Endothelial cell (in vitro differentiated cells): ENCODE results near the gene ZNF700. TPM values are rescaled to one million over a fixed set of nuclear protein-coding genes. Genes with fewer than 3 reads are reported as not detected.
"Not testable (repeated sequence)": the region's sequence is repeated elsewhere in the genome, so short reads cannot be mapped to it uniquely, and the experiment has no call there.

Experiments
- DNase-seq: peaks from one replicate; pipeline ENCODE4 v3.0.0; 2021; ENCODE audit warnings: low spot score
- H3K27ac Mint-ChIP-seq: one replicate; pipeline ENCODE4 v1.8.0; 2021; ENCODE audit warnings: mixed read lengths, inconsistent platforms; ENCODE audit not compliant: unreplicated experiment
- H3K27me3 Mint-ChIP-seq: one replicate; pipeline ENCODE4 v1.8.0; 2021; ENCODE audit warnings: mild to moderate bottlenecking, moderate library complexity, mixed read lengths, inconsistent platforms; ENCODE audit not compliant: unreplicated experiment
- H3K36me3 Mint-ChIP-seq: one replicate; pipeline ENCODE4 v1.8.0; 2021; ENCODE audit warnings: mild to moderate bottlenecking, low read depth, mixed read lengths, inconsistent platforms; ENCODE audit not compliant: unreplicated experiment
- H3K4me1 Mint-ChIP-seq: one replicate; pipeline ENCODE4 v1.8.0; 2021; ENCODE audit warnings: mild to moderate bottlenecking, mixed read lengths, inconsistent platforms; ENCODE audit not compliant: unreplicated experiment
- H3K4me3 Mint-ChIP-seq: one replicate; pipeline ENCODE4 v1.8.0; 2021; ENCODE audit warnings: mild to moderate bottlenecking, mixed read lengths, inconsistent platforms; ENCODE audit not compliant: unreplicated experiment
- H3K9me3 Mint-ChIP-seq: one replicate; pipeline ENCODE4 v1.8.0; 2021; ENCODE audit warnings: mixed read lengths, inconsistent platforms; ENCODE audit not compliant: unreplicated experiment
- total RNA-seq: library from RNA; stranded (reverse); fragmentation: NEBNext Ultra II Directional; extraction: Animal tissue kit (Norgen Biotek cat#: 25700); gene quantifications from one replicate; pipeline ENCODE4 v1.2.1, GENCODE V29; 2021; ENCODE audit not compliant: unreplicated experiment
- TF ChIP-seq, protein P1 (sequence below): fragments of 200-600 bp; sonication (generic); IDR thresholded peaks from one replicate; pipeline ENCODE4 v1.5.0; 2021; ENCODE audit warnings: antibody characterized with exemption; ENCODE audit not compliant: unreplicated experiment

The ZNF700 gene
- total RNA-seq, 1 donor from 2014 or later: 0.18 TPM

DNA sequence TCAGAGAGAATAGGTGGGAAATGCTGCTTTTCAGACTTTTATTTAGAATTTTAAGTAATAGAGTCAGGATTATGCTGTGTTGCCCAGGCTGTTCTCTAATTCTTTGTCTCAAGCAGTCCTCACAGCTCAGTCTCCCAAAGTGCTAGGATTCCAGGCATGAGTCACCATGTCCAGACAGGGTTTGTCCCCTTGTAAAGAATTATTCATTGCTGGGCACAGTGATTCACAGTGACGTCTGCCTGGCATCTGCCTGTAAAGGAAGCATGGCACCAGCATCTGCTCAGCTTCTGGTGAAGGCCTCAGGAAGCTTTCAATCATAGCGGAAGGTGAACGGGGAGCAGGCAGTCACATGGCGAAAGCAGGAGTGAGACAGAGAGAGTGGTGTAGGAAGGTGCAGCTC is 57.6 kb downstream of the ZNF700 start:
- no peak for DNase-seq
- no peaks in the 10 kb centered on the region for H3K4me1 Mint-ChIP-seq
- TF ChIP-seq, protein P1, sequence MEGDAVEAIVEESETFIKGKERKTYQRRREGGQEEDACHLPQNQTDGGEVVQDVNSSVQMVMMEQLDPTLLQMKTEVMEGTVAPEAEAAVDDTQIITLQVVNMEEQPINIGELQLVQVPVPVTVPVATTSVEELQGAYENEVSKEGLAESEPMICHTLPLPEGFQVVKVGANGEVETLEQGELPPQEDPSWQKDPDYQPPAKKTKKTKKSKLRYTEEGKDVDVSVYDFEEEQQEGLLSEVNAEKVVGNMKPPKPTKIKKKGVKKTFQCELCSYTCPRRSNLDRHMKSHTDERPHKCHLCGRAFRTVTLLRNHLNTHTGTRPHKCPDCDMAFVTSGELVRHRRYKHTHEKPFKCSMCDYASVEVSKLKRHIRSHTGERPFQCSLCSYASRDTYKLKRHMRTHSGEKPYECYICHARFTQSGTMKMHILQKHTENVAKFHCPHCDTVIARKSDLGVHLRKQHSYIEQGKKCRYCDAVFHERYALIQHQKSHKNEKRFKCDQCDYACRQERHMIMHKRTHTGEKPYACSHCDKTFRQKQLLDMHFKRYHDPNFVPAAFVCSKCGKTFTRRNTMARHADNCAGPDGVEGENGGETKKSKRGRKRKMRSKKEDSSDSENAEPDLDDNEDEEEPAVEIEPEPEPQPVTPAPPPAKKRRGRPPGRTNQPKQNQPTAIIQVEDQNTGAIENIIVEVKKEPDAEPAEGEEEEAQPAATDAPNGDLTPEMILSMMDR: no peak
- H3K4me3 Mint-ChIP-seq: no peak overlapping the region
- peaks cover 1% of the 10 kb centered on the region for H3K27me3 Mint-ChIP-seq
- peaks cover 41% of the 10 kb centered on the region for H3K9me3 Mint-ChIP-seq
- H3K27ac Mint-ChIP-seq: no peak overlapping the region
- peaks cover 10% of the 10 kb centered on the region for H3K36me3 Mint-ChIP-seq

DNA sequence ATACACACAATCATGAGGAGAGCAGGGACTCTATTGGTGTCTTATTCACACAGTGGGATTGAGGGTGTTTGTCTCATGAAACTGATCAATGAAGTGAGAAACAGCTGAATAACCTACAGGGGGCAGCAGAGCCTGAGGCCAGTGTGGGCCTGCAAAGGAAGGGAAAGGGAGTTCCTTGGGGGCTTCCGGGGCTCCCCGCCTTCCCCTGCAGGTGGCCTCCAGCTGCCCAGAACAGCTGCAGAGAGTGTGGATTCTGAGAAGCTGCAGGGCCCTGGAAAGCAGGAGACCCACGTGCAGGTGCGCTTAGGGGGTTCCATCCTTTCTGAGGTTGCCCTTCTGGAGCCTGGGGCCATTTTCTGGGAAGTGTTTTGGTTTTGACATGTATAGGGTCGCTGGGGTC is 60.1 kb downstream of the ZNF700 start:
- H3K27me3 Mint-ChIP-seq: peaks cover 1% of the 10 kb centered on the region
- no peak for DNase-seq
- H3K4me3 Mint-ChIP-seq: peak overlapping the region; percentile 15
- TF ChIP-seq, protein P1: no peak
- H3K9me3 Mint-ChIP-seq: peaks cover 33% of the 10 kb centered on the region
- H3K4me1 Mint-ChIP-seq: no peaks in the 10 kb centered on the region
- H3K36me3 Mint-ChIP-seq: peaks cover 7% of the 10 kb centered on the region
- H3K27ac Mint-ChIP-seq: no peak overlapping the region

DNA sequence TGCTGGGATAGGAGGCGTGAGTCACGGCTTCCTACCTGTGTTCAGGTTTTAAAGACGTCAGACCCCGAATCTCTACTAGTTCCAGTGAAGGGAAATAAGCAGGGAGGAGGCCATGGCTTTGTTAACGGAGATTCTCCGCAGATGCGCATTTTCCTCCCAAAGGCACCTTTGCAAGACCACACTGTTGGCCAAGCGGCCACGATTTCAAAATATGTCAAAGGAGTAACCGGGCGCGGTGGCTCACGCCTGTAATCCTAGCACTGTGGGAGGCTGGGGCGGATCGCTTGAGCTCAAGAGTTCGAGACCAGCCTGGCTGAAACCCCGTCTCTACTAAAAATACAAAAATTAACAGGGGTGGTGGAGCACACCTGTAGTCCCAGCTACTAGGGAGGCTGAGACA is 61.8 kb downstream of the ZNF700 start:
- Mint-ChIP-seq H3K27me3 (peaks cover 1% of the 10 kb centered on the region), H3K36me3 (peaks cover 7% of the 10 kb centered on the region), H3K4me1 (no peaks in the 10 kb centered on the region), H3K4me3 (no peak overlapping the region), H3K27ac (no peak overlapping the region), H3K9me3 (peaks cover 27% of the 10 kb centered on the region)
- no peak for DNase-seq
- TF ChIP-seq, protein P1: no peak

DNA sequence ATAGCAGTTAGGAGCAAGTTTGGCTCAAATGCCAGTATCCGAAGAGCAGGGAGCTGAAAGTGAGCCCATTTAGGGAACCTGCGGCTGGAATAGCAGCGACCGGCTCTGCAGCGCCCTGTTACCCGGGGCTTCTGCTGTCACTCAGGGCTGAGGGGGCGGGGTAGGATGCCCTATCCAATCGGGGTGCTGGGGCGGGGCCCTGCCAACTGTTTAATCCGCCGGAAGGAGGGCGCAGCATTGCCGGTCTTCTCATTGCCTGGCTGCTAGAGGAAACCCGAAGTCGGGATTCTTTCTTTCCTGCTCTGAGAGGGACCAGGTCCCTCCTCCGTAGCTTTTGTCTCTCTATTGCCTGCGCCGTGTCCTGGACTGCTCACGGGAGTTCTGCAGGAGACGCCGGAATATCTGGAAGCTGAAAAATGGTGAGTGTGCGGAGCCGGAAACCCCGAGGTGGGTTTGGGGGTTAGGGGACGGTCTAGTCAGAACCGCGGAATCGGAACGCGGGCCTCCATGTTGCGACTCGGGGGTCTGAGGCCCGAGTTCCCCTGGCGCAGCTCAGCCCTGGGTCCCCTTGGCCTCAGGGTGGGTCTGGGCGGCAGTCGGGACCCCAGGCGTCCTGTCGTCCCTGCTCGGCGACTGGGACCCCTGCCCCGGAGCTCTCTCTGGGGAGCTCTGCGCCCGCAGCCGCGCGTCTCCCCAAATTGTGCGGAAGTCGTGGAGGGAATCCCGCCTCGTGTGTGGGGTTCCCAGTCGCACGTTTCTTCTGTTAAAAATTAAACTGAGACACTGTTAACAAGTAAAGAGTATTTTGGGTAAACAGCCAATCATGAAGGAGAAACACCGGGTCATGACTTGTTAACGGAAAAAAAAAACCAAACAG is 62.7 kb downstream of the ZNF700 start:
- Mint-ChIP-seq H3K27me3 (peaks cover 1% of the 10 kb centered on the region), H3K36me3 (peaks cover 7% of the 10 kb centered on the region), H3K4me3 (no peak overlapping the region), H3K4me1 (no peaks in the 10 kb centered on the region), H3K9me3 (peaks cover 22% of the 10 kb centered on the region), H3K27ac (no peak overlapping the region)
- DNase-seq: no peak
- TF ChIP-seq, protein P1: no peak

DNA sequence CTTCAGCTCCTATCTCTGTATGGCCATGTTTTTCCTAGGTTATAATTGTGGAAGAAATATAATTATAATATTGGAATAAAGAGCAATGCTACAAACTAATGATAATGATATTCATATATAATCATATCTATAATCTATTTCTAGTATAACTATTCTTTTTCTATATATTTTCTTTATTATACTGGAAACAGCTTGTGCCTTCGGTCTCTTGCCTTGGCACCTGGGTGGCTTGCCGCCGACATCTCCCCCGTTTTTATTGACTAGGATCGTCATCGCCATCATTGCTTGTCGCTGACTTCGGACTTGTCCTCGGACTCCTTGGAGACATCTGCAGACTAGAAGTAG is 64.2 kb downstream of the ZNF700 start:
- TF ChIP-seq, protein P1: no peak
- no peak overlapping the region for H3K4me3 Mint-ChIP-seq
- no peak overlapping the region for H3K27ac Mint-ChIP-seq
- H3K27me3 Mint-ChIP-seq: peaks cover 1% of the 10 kb centered on the region
- peaks cover 7% of the 10 kb centered on the region for H3K36me3 Mint-ChIP-seq
- H3K4me1 Mint-ChIP-seq: no peaks in the 10 kb centered on the region
- no peak for DNase-seq
- H3K9me3 Mint-ChIP-seq: peaks cover 22% of the 10 kb centered on the region

DNA sequence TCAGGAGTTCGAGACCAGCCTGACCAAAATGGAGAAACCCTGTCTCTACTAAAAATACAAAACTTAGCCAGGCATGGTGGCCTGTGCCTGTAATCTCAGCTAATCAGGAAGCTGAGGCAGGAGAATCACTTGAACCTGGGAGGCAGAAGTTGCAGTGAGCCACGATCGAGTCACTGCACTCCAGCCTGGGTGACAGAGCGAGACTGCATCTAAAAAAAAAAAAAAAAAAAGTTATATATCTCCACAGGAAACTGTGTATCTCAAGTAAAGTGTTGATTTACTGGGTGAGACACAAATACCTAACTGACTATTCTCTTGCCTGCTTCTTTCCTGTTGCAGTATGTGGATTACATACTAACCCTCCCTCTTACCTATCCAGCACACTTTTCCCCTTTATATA is 67.0 kb downstream of the ZNF700 start:
- H3K9me3 Mint-ChIP-seq: peaks cover 23% of the 10 kb centered on the region
- not testable (repeated sequence) for H3K27ac Mint-ChIP-seq, H3K4me3 Mint-ChIP-seq, H3K36me3 Mint-ChIP-seq, H3K27me3 Mint-ChIP-seq, H3K4me1 Mint-ChIP-seq, DNase-seq
